ENCODE data around the gene GPC2. TPM values are rescaled to one million over a fixed set of nuclear protein-coding genes. Genes with fewer than 3 reads are reported as not detected.
"Not testable (repeated sequence)": the region's sequence is repeated elsewhere in the genome, so short reads cannot be mapped to it uniquely, and the experiment has no call there.

The GPC2 gene
- polyA plus RNA-seq, 2 of the 4 experiments (the other 2 are of a cell fraction), result 1.1 to 2.9 TPM

- WGBS (ENCODE audit: missing lambda C conversion rate), result 86% methylated on average over 3 of the region's 3 CpGs
- POLR2A ChIA-PET, result interaction anchor here (1.4 kb wide), 1 partner anchor 44 kb away, joined by 7 read pairs; the partner anchor contains the start of gene LAMTOR4
- Histone ChIP-seq H3K9me3 (no peaks in the 10 kb centered on the region), H3K4me3 (no peak overlapping the region), H3K27ac (no peak overlapping the region), H3K4me1 (peaks cover 4% of the 10 kb centered on the region; the same call in 2 of the 3 replicates), H3K4me2 (no peak overlapping the region)
- no peak for ATAC-seq
- TF ChIP-seq NPAS2 (CRISPR knock-in tag; IDR thresholded peaks at IDR 0.05; ENCODE audit: borderline replicate concordance), result no peak
- no peak for TF ChIP-seq KDM5A (IDR thresholded peaks at IDR 0.05)
- no peak for TF ChIP-seq POLR2AphosphoS2 (conservative IDR thresholded peaks at IDR 0.05; ENCODE audit: low read length)
- TF ChIP-seq HOXA7 (CRISPR knock-in tag; IDR thresholded peaks at IDR 0.05), result no peak
- no peak for TF ChIP-seq RFX5 (IDR thresholded peaks at IDR 0.05)
- no peak for TF ChIP-seq HMGXB4 (CRISPR knock-in tag; IDR thresholded peaks at IDR 0.05; ENCODE audit: borderline replicate concordance)
- TF ChIP-seq ZC3H11A (IDR thresholded peaks at IDR 0.05), result no peak
- TF ChIP-seq MYC (IDR thresholded peaks at IDR 0.05; ENCODE audit: borderline replicate concordance, low read length), result no peak
- TF ChIP-seq ESRRA (IDR thresholded peaks at IDR 0.05; ENCODE audit: borderline replicate concordance, low read length), result no peak
- TF ChIP-seq EP300 (IDR thresholded peaks at IDR 0.05), result no peak
- no peak for TF ChIP-seq JUNB (IDR thresholded peaks at IDR 0.05)
- TF ChIP-seq NFE2L2 (conservative IDR thresholded peaks at IDR 0.05; ENCODE audit: low read length), result no peak
- no peak for TF ChIP-seq POLR2A (IDR thresholded peaks at IDR 0.05; ENCODE audit: low read length)
- TF ChIP-seq CHD2 (IDR thresholded peaks at IDR 0.05; ENCODE audit: low read length, partially characterized antibody), result no peak
- TF ChIP-seq SMC3 (IDR thresholded peaks at IDR 0.05), result no peak
- TF ChIP-seq HEYL (CRISPR knock-in tag; IDR thresholded peaks at IDR 0.05), result no peak
- CTCF ChIA-PET, result interaction anchor here (2.7 kb wide), 1 partner anchor 60 kb away, joined by 14 read pairs; no protein-coding TSS in a partner anchor
- no peak for DNase-seq (ENCODE audit: low read depth in 1 of 2, low spot score in 1 of 2)
- FAIRE-seq, result no peak
Measured at GRCh38 chr7:100192969-100193368, 15.8 kb upstream of the GPC2 start.

GRCh38 chr7:100192281-100192862 is 15.2 kb upstream of the GPC2 start:
- WGBS (ENCODE audit: missing lambda C conversion rate), result 91% methylated on average over 6 of the region's 6 CpGs
- H3K4me1 ChIP-seq; H3K27ac ChIP-seq; POLR2A ChIA-PET; H3K4me2 ChIP-seq; H3K9me3 ChIP-seq; FAIRE-seq; ATAC-seq; DNase-seq (ENCODE audit: low read depth in 1 of 2, low spot score in 1 of 2); H3K4me3 ChIP-seq: not testable (repeated sequence)
- CTCF ChIA-PET, result interaction anchor here (2.7 kb wide), 1 partner anchor 59 kb away, joined by 14 read pairs; no protein-coding TSS in a partner anchor

GRCh38 chr7:100191775-100192174 is 14.6 kb upstream of the GPC2 start:
- no peak for FAIRE-seq
- WGBS (ENCODE audit: missing lambda C conversion rate), result 71% methylated on average over 2 of the region's 2 CpGs
- no peak overlapping the region for H3K4me2 ChIP-seq

More at GRCh38 chr7:100191775-100192174, 14.6 kb upstream of the GPC2 start:
- Histone ChIP-seq H3K4me1 (peaks cover 4% of the 10 kb centered on the region; the same call in 2 of the 3 replicates), H3K27ac (no peak overlapping the region), H3K9me3 (no peaks in the 10 kb centered on the region), H3K4me3 (no peak overlapping the region)
- no peak for DNase-seq (ENCODE audit: low read depth in 1 of 2, low spot score in 1 of 2)
- ATAC-seq, result no peak
- ChIA-PET POLR2A (no interaction called here), CTCF (interaction anchor here (2.7 kb wide), 1 partner anchor 59 kb away, joined by 14 read pairs; no protein-coding TSS in a partner anchor)
- TF ChIP-seq JUNB (IDR thresholded peaks at IDR 0.05), result no peak
- no peak for TF ChIP-seq KDM5A (IDR thresholded peaks at IDR 0.05)
- TF ChIP-seq ZC3H11A (IDR thresholded peaks at IDR 0.05), result no peak
- no peak for TF ChIP-seq SMC3 (IDR thresholded peaks at IDR 0.05)
- no peak for TF ChIP-seq KDM1A (IDR thresholded peaks at IDR 0.05; ENCODE audit: low read depth)
- TF ChIP-seq GATA3 (IDR thresholded peaks at IDR 0.05; ENCODE audit: borderline replicate concordance), result no peak
- no peak for TF ChIP-seq NR3C1 (IDR thresholded peaks at IDR 0.05)
- no peak for TF ChIP-seq RAD21 (conservative IDR thresholded peaks at IDR 0.05 in 1 of 2, IDR thresholded peaks at IDR 0.05 in 1 of 2)
- no peak for TF ChIP-seq HOXB13 (CRISPR knock-in tag; IDR thresholded peaks at IDR 0.05; ENCODE audit: low read depth)
- no peak for TF ChIP-seq MAFK (IDR thresholded peaks at IDR 0.05; ENCODE audit: partially characterized antibody)
- no peak for TF ChIP-seq TFCP2L1 (CRISPR knock-in tag; IDR thresholded peaks at IDR 0.05)
- TF ChIP-seq TP53 (CRISPR knock-in tag; IDR thresholded peaks at IDR 0.05), result no peak
- TF ChIP-seq ESRRA (IDR thresholded peaks at IDR 0.05; ENCODE audit: borderline replicate concordance, low read length), result no peak
- no peak for TF ChIP-seq MAZ (IDR thresholded peaks at IDR 0.05; ENCODE audit: borderline replicate concordance, low read depth, low read length)
- no peak for TF ChIP-seq MYC (IDR thresholded peaks at IDR 0.05; ENCODE audit: borderline replicate concordance, low read length)
- TF ChIP-seq FOXS1 (CRISPR knock-in tag; IDR thresholded peaks at IDR 0.05), result no peak
- TF ChIP-seq EHF (CRISPR knock-in tag; IDR thresholded peaks at IDR 0.05), result no peak
- TF ChIP-seq EP300 (IDR thresholded peaks at IDR 0.05), result no peak
